OCI-LY1 (cell line): Measurements from ENCODE around the gene GOLGA1.

ENCODE experiments used
- EZH2 ChIP-seq: fragments of 200-600 bp; sonication (generic), shearing (Covaris generic); IDR thresholded peaks from 2 replicates; pipeline ENCODE4 v1.8.0; 2017; ENCODE audit warnings: borderline replicate concordance, mixed run types, mild to moderate bottlenecking, antibody characterized with exemption, low read length, moderate library complexity, mixed read lengths
- TF ChIP-seq, protein P1 (sequence below): fragments of 200-600 bp; sonication (generic), shearing (Covaris generic); IDR thresholded peaks from 2 replicates; pipeline ENCODE4 v1.5.1; 2017; ENCODE audit warnings: mild to moderate bottlenecking, antibody characterized with exemption, low read length, moderate library complexity, mixed read lengths

- TF ChIP-seq, protein P1, sequence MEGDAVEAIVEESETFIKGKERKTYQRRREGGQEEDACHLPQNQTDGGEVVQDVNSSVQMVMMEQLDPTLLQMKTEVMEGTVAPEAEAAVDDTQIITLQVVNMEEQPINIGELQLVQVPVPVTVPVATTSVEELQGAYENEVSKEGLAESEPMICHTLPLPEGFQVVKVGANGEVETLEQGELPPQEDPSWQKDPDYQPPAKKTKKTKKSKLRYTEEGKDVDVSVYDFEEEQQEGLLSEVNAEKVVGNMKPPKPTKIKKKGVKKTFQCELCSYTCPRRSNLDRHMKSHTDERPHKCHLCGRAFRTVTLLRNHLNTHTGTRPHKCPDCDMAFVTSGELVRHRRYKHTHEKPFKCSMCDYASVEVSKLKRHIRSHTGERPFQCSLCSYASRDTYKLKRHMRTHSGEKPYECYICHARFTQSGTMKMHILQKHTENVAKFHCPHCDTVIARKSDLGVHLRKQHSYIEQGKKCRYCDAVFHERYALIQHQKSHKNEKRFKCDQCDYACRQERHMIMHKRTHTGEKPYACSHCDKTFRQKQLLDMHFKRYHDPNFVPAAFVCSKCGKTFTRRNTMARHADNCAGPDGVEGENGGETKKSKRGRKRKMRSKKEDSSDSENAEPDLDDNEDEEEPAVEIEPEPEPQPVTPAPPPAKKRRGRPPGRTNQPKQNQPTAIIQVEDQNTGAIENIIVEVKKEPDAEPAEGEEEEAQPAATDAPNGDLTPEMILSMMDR: no peak
- TF ChIP-seq EZH2: no peak
These were observed 50.7 kb downstream of the GOLGA1 start for GRCh38 chr9:124890179-124890578.
